GM23338 (cell line): ENCODE measurements around the gene HSPB8.

Experiments
- EZH2 ChIP-seq: fragments of 200-600 bp; sonication (generic); IDR thresholded peaks from one replicate; pipeline ENCODE4 v1.8.0; 2017; ENCODE audit warnings: antibody characterized with exemption, mild to moderate bottlenecking, low read depth; ENCODE audit not compliant: unreplicated experiment
- EZH2phosphoT487 ChIP-seq: fragments of 200-600 bp; sonication (generic); IDR thresholded peaks from one replicate; pipeline ENCODE4 v1.8.1; 2018; ENCODE audit warnings: antibody characterized with exemption; ENCODE audit not compliant: unreplicated experiment
- JUNB ChIP-seq: IDR thresholded peaks from one replicate; pipeline ENCODE4 v1.6.1; 2016; ENCODE audit warnings: antibody characterized with exemption; ENCODE audit not compliant: unreplicated experiment
- POLR2AphosphoS5 ChIP-seq: IDR thresholded peaks from 2 replicates; pipeline ENCODE4 v1.6.1; 2016; ENCODE audit warnings: antibody characterized with exemption, low read depth
- STAT1 ChIP-seq: IDR thresholded peaks from one replicate; pipeline ENCODE4 v1.6.1; 2016; ENCODE audit warnings: antibody characterized with exemption; ENCODE audit not compliant: unreplicated experiment
- ZNF114 ChIP-seq: fragments of 250-450 bp; sonication (Bioruptor Pico); IDR thresholded peaks from 2 replicates; pipeline ENCODE4 v1.5.0; 2020; ENCODE audit warnings: mild to moderate bottlenecking, moderate library complexity
- ZNF331 ChIP-seq: fragments of 250-450 bp; sonication (Bioruptor Pico); IDR thresholded peaks from 2 replicates; pipeline ENCODE4 v1.5.0; 2020; ENCODE audit warnings: low read depth, mild to moderate bottlenecking, moderate library complexity
- TF ChIP-seq, protein P1 (sequence below), 2 experiments: fragments of 200-600 bp in 1 of 2; sonication (generic) in 1 of 2; conservative IDR thresholded peaks; 2 replicates each; pipeline versions ENCODE4 v1.5.1 to v1.6.1; 2016 to 2017; ENCODE audit warnings: antibody characterized with exemption in 2 of 2, low read depth in 2 of 2, mild to moderate bottlenecking in 2 of 2, moderate library complexity in 1 of 2
- TF ChIP-seq, protein P2 (sequence below): IDR thresholded peaks from one replicate; pipeline ENCODE4 v1.6.1; 2018; ENCODE audit warnings: antibody characterized with exemption; ENCODE audit not compliant: unreplicated experiment
- TF ChIP-seq, protein P3 (sequence below): IDR thresholded peaks from 2 replicates; pipeline ENCODE4 v1.6.1; 2016; ENCODE audit warnings: antibody characterized with exemption

DNA sequence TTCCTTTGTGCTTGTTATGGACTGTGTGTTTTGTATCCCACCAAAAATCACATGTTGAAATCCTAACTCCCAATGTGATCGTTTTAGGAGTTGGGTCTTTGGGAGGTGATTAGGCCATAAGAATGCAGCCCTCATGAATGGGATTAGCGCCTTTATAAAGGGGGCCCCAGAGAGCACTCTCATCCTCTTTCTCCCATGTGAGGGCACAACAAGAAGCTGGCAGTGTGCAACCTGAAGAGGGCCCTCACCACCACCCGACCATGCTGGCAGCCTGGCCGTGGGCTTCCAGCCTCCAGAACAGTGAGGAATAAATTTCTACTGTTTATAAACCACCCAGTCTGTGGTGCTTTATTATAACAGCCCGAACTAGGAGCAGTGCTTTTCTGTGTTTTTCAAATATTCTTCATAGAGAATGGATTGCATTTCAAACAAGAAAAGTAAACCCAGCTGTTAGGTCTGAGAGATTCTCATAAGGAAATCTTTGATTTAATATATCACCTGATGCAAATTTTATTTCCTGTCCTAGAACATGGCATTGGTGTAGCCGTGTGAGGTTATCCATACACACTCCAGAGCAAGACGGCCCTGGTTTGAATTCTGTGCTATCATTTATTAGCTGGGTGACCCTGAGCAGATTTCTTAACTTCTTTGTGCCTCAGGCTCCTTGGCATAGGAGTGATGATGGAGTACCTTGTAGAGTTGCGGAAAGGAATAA lies 27.8 kb downstream of the HSPB8 start:
- TF ChIP-seq, protein P1, sequence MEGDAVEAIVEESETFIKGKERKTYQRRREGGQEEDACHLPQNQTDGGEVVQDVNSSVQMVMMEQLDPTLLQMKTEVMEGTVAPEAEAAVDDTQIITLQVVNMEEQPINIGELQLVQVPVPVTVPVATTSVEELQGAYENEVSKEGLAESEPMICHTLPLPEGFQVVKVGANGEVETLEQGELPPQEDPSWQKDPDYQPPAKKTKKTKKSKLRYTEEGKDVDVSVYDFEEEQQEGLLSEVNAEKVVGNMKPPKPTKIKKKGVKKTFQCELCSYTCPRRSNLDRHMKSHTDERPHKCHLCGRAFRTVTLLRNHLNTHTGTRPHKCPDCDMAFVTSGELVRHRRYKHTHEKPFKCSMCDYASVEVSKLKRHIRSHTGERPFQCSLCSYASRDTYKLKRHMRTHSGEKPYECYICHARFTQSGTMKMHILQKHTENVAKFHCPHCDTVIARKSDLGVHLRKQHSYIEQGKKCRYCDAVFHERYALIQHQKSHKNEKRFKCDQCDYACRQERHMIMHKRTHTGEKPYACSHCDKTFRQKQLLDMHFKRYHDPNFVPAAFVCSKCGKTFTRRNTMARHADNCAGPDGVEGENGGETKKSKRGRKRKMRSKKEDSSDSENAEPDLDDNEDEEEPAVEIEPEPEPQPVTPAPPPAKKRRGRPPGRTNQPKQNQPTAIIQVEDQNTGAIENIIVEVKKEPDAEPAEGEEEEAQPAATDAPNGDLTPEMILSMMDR (conservative IDR thresholded peaks at IDR 0.05; ENCODE audit: low read depth in 2 of 2): peak; percentile 36 to 51; a peak in 3 of 4 replicates
- TF ChIP-seq POLR2AphosphoS5 (no peak), EZH2 (no peak), JUNB (no peak), EZH2phosphoT487 (no peak), ZNF114 (CRISPR knock-in tag) (no peak), ZNF331 (CRISPR knock-in tag) (no peak), STAT1 (no peak)
- TF ChIP-seq, protein P2, sequence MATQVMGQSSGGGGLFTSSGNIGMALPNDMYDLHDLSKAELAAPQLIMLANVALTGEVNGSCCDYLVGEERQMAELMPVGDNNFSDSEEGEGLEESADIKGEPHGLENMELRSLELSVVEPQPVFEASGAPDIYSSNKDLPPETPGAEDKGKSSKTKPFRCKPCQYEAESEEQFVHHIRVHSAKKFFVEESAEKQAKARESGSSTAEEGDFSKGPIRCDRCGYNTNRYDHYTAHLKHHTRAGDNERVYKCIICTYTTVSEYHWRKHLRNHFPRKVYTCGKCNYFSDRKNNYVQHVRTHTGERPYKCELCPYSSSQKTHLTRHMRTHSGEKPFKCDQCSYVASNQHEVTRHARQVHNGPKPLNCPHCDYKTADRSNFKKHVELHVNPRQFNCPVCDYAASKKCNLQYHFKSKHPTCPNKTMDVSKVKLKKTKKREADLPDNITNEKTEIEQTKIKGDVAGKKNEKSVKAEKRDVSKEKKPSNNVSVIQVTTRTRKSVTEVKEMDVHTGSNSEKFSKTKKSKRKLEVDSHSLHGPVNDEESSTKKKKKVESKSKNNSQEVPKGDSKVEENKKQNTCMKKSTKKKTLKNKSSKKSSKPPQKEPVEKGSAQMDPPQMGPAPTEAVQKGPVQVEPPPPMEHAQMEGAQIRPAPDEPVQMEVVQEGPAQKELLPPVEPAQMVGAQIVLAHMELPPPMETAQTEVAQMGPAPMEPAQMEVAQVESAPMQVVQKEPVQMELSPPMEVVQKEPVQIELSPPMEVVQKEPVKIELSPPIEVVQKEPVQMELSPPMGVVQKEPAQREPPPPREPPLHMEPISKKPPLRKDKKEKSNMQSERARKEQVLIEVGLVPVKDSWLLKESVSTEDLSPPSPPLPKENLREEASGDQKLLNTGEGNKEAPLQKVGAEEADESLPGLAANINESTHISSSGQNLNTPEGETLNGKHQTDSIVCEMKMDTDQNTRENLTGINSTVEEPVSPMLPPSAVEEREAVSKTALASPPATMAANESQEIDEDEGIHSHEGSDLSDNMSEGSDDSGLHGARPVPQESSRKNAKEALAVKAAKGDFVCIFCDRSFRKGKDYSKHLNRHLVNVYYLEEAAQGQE: no peak
- TF ChIP-seq, protein P3, sequence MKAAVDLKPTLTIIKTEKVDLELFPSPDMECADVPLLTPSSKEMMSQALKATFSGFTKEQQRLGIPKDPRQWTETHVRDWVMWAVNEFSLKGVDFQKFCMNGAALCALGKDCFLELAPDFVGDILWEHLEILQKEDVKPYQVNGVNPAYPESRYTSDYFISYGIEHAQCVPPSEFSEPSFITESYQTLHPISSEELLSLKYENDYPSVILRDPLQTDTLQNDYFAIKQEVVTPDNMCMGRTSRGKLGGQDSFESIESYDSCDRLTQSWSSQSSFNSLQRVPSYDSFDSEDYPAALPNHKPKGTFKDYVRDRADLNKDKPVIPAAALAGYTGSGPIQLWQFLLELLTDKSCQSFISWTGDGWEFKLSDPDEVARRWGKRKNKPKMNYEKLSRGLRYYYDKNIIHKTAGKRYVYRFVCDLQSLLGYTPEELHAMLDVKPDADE: no peak
